AG08396 (cell line): ENCODE measurements around the gene STPG4.
"Not testable (repeated sequence)": the region's sequence is repeated elsewhere in the genome, so short reads cannot be mapped to it uniquely, and the experiment has no call there.

Experiments used
- DNase-seq: peaks from one replicate; pipeline ENCODE4 v3.0.0; 2012; ENCODE audit warnings: low spot score, mixed read lengths

STPG4 gene

DNA sequence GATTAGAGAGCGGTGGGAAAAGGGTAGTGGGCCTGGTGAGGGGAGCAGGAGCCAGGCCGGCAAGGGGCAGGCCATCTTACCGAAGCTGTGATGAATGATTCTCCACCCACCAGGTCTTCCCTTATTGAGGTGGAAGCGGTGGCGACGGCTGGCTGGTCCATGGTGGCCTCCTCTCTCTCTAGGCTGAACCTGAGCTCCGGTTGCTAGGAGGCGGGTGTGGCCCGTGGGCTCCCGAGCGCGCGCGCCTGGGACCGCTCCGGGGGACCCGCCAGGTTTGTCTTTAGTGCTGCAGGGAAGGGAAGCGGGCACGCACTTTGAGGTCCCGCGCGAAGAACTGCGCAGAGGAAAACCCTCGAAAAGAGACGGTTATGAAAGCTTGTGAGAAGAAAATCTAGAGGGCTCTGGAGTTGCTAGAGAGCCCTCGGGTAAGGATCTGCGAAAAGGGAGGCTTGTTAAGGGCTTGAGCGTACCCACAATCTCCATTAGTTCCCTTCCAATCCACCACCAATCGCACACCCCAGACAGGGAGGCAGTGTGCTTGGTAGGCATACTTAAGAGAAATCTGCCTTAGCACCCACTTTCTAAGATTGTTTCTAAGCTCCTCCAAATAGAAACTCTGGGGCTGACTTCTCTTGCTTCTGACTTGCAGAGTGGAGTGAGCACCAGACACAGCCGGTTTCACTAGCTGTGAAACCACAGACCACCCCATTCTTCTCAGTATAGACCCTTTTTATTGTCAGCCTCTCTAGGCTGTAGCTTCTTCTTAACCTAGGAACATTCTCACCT lies at the start of gene STPG4:
Gene STPG4, minus strand, starts transcription at position 218 of the 786 bp plus-strand sequence. Its CDS starts 57 bp downstream, at position 161.
- no peak for DNase-seq

- no peak for DNase-seq
Observed at GRCh38 chr2:47204691-47205090, 49.6 kb upstream of the STPG4 start.

- DNase-seq: no peak
Observed at GRCh38 chr2:47203995-47204394, 48.9 kb upstream of the STPG4 start.

GRCh38 chr2:47201224-47201623 lies 46.1 kb upstream of the STPG4 start:
- no peak for DNase-seq

GRCh38 chr2:47198985-47199451 lies 43.9 kb upstream of the STPG4 start:
- DNase-seq: peak; percentile 83

DNA sequence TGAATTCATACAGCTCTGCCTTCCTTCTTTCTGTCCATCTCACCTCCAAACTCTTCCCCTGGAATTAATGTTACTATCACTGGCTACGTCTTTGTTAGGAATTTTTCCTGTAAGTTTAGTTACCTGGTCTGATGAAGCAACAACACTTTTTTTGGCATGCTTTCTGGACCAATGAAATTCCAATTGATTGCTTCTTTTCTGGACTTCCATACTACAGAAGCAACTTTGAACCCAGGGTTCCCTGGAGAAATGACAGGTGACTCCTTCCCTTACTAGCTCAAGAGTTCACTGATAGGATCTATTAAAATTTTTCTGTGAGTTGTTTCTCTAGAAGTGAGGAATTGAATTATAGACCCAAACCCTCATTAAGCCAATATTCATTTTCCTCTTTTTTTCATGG lies 41.4 kb upstream of the STPG4 start:
- DNase-seq: no peak

DNA sequence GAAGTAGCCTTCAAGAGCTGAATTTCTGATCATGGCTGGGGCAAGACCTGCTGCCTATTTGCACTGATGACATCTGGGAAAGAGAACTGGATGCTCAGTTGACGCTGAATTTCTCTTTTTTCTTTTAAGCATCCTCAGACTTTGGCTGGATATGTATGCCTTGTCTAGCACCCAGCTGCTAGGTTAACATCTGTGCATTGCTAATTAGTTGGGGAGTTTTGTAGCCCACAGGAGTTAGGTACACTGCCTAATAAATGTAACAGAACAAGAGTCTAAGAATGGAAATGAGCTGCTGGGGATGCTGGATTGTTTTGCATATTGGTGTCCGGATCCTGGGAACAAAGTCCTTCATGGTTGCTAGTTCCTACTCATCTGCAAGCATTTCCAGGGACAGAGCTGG lies 40.9 kb upstream of the STPG4 start:
- no peak for DNase-seq

DNA sequence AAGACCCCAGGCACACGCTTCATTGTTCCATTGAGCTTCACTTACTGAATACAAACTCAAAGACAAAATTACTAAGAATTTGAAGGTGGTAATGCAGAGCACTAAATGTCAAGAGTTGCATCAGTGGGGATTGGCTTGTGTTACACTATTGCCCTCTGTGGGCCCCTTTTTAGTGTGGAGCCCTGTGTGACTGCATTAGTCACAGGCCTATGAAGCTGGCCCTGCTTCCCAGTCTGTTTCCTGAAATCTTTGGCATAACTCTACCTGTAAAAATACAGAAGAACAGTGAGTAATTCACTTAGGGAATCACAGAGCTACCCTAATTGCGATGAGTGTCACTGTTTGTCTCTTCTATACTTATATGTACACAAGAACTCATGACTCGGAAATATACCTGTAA lies 40.0 kb upstream of the STPG4 start:
- DNase-seq: no peak

DNA sequence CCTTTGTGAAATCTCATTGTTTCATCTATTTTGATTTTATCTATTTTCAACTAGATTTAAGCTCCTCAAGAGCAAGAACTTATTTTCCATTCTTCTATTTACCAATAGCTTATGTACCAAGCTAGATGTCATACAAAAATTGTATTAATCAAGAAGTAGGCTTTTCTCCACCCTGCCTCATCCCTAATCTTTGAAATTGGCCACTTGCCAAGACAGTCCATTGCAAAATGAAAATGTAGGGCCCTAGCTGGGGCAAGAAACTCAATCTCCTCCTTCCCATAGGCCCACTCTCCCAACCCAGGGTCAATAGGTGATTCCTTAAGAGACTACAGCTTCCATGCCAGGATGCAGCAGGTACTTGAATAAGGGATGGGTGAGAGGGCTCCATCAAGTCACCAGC lies 39.3 kb upstream of the STPG4 start:
- DNase-seq: no peak

GRCh38 chr2:47193607-47194006 lies 38.5 kb upstream of the STPG4 start:
- DNase-seq: no peak

DNA sequence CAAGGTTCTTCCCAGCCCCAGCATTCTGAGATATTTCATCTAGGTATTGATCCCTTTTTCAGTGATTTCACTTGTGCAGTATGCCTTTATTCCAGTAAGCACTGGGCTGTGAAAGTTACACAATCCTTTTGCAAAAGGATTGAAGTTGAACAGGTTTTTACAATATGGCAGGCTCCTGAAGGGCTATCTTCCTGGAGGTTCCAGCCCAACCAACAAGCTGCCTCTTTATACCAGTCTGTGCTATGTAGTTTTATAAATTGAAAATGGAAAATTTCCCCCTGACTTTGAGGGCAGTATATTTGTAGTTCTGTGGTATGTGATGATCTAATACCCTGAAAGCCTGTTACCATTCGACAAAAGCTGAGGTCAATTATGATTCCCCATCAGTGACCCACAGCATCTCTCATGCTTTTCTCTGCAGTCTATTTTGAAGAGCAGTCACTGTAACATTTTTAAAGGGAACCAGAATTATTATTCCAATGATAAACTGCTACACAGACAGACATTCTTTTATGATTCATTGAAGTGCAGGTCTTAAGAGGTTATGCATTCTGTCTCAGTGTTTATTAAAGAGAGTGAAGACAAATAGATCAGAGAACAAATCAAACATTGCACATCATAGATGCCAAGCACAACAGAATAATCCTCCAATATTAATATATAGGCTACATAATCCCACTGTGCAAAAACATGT lies 35.2 kb upstream of the STPG4 start:
- DNase-seq: no peak

GRCh38 chr2:47189635-47190034 lies 34.5 kb upstream of the STPG4 start:
- peak; percentile 51 for DNase-seq

GRCh38 chr2:47187069-47187468 lies 32.0 kb upstream of the STPG4 start:
- no peak for DNase-seq

DNA sequence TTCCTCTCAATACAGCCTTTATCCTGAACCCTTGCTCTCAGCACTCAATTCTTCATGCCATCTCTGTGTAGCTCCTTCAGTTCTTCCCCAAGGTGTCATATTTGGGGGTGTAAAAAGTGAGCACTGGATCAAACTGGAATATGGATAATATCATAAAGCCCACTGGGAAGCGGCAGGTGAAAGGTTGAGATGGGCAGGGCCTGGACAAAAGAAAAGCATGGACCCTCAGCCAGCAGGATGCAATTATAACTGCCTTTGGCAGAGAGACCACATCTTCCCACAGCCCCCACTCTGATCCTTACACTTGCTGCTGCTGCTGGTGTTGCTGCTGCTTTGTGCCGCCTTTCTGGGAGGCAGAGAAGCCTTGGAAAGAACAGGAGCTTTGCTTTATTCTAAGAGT lies 31.2 kb upstream of the STPG4 start:
- no peak for DNase-seq

DNA sequence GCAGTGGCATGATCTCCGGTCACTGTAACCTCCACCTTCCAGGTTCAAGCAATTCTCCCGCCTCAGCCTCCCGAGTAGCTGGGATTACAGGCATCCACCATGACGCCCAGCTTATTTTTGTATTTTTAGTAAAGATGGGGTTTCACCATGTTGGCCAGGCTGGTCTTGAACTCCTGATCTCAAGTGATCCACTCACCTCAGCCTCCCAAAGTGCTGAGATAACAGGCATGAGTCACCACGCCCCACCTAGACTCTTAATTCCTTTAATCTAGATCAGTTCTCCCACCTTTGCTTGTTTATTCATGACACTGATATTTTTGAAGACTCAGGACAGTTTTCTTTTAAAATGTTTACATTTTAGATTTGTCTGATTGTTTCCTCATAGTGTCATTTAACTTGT lies 30.0 kb upstream of the STPG4 start:
- not testable (repeated sequence) for DNase-seq

DNA sequence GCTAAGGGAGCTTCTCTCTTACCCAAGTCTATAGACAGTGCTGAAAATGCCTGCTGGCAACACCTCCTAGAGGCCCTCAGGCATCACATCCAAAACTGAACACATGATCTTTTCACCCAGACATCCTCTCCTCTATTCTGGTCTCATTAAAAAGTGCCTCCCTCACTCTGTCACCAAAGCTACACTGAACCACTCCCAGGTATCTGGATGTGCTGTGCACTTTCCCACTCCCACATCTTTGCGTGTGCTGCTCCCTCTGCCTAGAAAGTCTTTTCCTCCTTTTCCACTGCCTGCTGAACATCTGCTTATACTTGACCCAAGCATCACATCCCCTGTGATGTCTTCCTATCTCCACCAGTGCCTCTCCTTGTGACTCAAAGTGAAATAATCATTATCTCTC lies 26.1 kb upstream of the STPG4 start:
- no peak for DNase-seq

DNA sequence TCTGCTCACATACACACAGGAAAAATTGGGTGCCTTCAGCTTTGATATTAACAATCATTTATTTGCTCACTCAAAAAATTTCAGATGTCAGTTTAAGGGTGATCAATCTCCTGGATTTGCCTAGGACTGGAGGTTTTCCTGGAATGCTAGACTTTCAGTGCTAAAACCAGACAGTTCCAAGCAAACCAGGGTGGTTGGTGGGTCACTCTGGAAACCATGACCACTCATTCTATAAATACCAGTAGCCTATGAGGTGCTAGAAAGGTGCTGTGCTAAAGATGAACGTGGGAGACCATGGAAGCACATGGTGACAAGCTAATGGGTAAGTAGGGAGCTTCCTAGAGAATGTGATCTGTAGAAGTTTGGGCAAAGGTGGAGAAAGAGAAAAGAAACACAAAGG lies 25.4 kb upstream of the STPG4 start:
- no peak for DNase-seq

DNA sequence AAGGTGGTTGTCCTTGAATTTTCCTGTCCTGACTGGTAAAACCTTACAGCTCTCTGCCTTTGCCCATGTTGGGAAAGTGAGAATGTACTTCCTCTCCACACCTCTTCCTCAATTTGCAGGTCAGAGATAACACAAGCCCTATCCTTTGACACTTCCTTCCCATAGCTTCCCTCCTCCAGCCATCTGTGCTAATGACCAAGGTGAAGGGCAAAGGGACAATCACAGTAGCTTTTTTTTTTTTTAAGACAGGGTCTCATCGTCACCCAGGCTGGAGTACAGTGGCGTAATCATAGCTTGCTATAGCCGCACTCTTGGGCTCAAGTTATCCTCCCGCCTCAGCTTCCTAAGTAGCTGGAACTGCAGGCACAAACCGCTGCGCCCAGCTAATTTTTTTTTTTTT lies 24.3 kb upstream of the STPG4 start:
- DNase-seq: no peak

- DNase-seq: no peak
Observed at GRCh38 chr2:47178341-47178740, 23.2 kb upstream of the STPG4 start.

GRCh38 chr2:47177043-47177565 lies 22.0 kb upstream of the STPG4 start:
- DNase-seq: no peak

GRCh38 chr2:47174733-47175361 lies 19.7 kb upstream of the STPG4 start:
- peak; percentile 57 for DNase-seq

- DNase-seq: no peak
Observed at GRCh38 chr2:47173986-47174732, 19.1 kb upstream of the STPG4 start.
